Fibroblast of gingiva (primary cell): ENCODE results near the gene HLA-DQB1.

Source experiments
- DNase-seq: peaks from one replicate; pipeline ENCODE4 v3.0.0-alpha.2; 2011; ENCODE audit warnings: low read depth

HLA-DQB1 gene

GRCh38 chr6:32625137-32625536 lies 41.3 kb downstream of the HLA-DQB1 start:
- DNase-seq = no peak

GRCh38 chr6:32624565-32624964 lies 41.9 kb downstream of the HLA-DQB1 start:
- DNase-seq = no peak

GRCh38 chr6:32623693-32624092 lies 42.8 kb downstream of the HLA-DQB1 start:
- no peak for DNase-seq

GRCh38 chr6:32622545-32623401 lies 43.7 kb downstream of the HLA-DQB1 start:
- no peak for DNase-seq

GRCh38 chr6:32621372-32621771 lies 45.1 kb downstream of the HLA-DQB1 start:
- DNase-seq = no peak

- DNase-seq = no peak
These were observed 48.7 kb downstream of the HLA-DQB1 start for GRCh38 chr6:32617751-32618150.

- DNase-seq = no peak
These were observed 50.4 kb downstream of the HLA-DQB1 start for GRCh38 chr6:32615885-32616532.

- DNase-seq = no peak
These were observed 51.9 kb downstream of the HLA-DQB1 start for GRCh38 chr6:32614366-32615081.

- DNase-seq = no peak
These were observed 53.0 kb downstream of the HLA-DQB1 start for GRCh38 chr6:32613475-32613874.

GRCh38 chr6:32610682-32611296 lies 55.7 kb downstream of the HLA-DQB1 start:
- no peak for DNase-seq

- DNase-seq = peak; percentile 78
These were observed 56.5 kb downstream of the HLA-DQB1 start for GRCh38 chr6:32609731-32610640.
